GM19468 (cell line): ENCODE results near the gene PM20D2.
A peak's percentile ranks its signal among the peaks of the same experiment; 100 is the strongest.

Experiments used
- ATAC-seq: cut with Tn5 transposase; IDR thresholded peaks from one replicate; pipeline ENCODE4 v1.9.1; 2021; ENCODE audit warnings: mild to moderate bottlenecking, moderate library complexity, moderate number of reproducible peaks; ENCODE audit not compliant: unreplicated experiment; ENCODE audit errors: extremely low read depth

The PM20D2 gene

GRCh38 chr6:89144354-89144906 lies 1.4 kb upstream of the PM20D2 start:
- no peak for ATAC-seq

DNA sequence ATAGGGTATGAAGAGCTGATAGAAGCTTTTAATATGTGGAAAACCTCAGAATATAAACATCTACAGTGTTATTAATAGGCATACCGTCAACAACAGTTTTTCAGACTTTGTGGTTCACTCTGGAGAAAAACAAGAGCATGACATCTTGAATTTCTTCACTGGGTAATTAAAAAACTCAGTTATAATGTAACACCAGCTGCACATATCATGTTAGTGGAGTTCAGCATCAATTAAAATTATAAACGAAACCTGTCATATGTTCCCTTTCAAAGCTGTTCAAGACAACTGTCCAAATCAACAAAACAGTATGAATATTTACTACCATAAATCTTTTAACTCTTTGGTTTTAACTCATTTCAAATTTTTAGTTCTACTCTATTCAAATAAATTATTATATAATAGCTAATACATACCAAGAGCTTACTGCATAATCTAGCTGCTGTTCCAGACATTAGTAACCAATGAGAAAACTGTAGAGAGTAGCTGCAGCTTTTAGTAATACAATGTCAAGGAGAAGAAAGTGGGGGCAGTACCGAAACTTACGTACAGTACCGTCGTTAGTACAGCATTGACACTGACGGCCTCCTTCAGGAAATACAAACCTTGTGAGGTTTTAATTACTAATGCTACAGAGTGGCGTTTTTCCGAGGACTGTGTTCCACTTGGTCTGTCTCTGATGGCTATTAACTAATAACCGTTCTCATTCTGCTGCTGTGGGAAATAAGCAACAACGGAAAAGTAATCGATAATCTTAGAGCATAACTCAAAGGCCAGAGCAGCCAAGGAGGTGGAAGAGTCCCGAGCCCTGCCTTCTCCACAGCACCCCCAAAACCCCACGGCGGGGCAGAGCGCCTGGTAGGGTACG lies 532 bp upstream of the PM20D2 start:
- ATAC-seq = peak; percentile 13

GRCh38 chr6:89146718-89147700 lies 1.2 kb downstream of the PM20D2 start:
- no peak for ATAC-seq

DNA sequence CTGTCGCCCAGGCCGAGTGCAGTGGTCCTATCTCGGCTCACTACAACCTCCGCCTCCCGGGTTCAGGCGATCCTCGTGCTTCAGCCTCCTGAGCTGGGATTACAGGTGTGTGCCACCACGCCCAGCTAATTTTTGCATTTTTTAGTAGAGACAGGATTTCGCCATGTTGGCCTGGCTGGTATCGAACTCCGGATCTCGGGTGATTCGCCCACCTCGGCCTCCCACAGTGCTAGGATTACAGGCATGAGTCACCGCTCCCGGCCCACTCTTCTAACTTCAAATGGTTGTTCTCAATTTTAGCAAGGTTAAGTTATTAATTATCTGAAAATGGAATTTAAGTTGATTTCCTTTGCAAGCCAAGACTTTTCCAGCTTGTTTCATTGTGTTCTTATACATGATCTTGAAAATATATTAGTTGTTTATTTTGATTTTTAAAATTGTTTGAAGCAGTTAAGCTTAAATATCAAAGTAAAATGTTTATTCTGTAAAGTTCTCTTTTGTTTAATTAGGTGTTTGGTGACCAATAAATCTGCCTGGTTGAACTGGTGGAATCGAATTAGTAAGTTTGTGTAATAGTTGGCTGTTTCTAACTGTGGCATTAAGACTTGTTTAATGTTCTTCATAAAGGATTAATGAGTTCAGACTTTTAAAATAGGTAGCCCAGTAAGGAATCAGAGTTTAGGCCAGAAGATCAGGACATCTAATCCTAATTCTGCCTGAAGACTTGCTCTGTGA lies 2.3 kb downstream of the PM20D2 start:
- no peak for ATAC-seq

DNA sequence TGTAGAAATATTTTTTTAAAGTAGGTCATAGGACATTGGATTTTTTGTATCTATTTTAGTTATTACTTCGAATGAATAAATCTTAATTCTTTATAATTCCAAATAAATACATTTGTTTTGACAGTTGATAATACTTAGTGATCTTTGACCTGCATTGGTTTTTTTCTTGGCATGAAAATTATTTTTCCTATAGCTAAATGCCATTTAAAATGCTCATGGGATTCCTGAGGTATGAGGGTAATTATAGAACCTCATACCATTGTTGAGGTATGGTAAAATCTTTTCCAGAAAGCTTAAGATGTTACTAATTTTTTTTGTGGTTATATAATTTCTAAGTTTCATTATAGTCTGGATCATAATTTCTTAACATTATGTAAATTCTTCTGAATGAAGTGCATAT lies 8.3 kb downstream of the PM20D2 start:
- ATAC-seq = no peak

- ATAC-seq = no peak
These were observed 14.7 kb downstream of the PM20D2 start for GRCh38 chr6:89160331-89161092.

DNA sequence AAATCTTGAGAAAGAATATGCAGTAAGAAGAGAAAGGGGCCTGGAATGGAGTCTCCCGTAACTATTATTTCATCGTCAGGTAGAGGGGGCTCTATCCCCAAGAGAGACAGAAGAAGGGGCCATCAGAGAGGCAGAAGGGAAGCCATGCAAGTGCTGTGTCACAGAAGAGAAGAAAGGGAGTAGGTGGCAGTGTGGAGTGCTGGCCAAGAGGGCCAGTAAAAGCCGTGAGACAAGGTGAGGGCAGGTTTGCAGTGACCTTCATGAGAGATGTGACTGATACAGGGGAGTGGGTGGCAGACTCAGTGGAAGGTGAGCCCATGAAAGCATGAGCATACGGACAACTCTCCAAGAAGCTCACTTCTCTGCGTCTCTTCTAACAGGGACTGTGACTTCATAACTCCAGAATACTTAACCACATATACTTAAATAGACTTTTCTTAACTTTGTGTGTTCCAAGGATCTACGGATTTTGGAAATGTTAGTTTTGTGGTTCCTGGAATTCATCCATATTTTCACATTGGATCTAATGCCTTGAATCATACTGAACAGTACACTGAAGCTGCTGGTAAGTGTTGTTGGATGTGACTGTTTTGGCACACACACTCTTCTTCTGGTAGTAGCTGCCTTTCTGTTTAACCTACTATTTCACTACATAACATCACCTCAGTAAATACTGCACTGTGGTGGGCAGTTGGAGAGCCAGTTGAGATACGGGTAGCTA lies 15.6 kb downstream of the PM20D2 start:
- no peak for ATAC-seq

DNA sequence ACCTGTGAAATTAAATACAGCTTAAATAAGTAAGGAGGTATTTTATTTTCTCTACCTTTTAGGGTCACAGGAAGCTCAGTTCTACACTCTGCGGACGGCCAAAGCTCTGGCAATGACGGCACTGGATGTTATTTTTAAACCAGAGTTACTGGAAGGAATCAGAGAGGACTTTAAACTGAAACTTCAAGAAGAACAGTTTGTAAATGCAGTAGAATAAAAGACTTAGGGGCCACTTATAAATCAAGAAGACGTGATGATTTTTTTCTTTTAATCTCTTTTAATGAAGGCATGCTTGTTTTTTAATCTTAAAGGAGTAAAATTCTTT lies 16.2 kb downstream of the PM20D2 start:
- no peak for ATAC-seq

- no peak for ATAC-seq
These were observed 26.3 kb downstream of the PM20D2 start for GRCh38 chr6:89172131-89172530.

GRCh38 chr6:89173634-89174033 lies 27.8 kb downstream of the PM20D2 start:
- no peak for ATAC-seq

- no peak for ATAC-seq
These were observed 34.3 kb downstream of the PM20D2 start for GRCh38 chr6:89180112-89180511.

- no peak for ATAC-seq
These were observed 35.1 kb downstream of the PM20D2 start for GRCh38 chr6:89180971-89181370.

GRCh38 chr6:89183294-89183693 lies 37.4 kb downstream of the PM20D2 start:
- ATAC-seq = no peak

DNA sequence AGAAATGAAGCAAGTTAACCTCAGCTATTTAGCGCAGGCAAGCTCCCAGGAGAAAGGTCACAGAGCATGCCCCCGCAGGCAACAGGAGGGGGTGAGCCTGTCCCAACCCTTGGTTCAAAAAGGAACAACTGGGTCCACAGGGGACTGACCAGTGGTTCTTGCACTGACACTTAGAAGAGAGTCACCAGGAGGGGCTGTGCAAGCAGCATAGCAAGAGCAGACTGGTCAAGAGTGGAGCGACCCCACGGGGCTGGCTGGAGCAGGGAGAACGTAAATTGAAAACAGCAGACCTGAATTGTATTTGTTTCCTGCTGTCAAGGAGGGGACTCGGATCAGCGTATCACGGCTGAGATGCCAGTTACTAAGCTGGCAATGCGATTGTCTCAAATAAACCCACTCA lies 38.5 kb downstream of the PM20D2 start:
- ATAC-seq = no peak

DNA sequence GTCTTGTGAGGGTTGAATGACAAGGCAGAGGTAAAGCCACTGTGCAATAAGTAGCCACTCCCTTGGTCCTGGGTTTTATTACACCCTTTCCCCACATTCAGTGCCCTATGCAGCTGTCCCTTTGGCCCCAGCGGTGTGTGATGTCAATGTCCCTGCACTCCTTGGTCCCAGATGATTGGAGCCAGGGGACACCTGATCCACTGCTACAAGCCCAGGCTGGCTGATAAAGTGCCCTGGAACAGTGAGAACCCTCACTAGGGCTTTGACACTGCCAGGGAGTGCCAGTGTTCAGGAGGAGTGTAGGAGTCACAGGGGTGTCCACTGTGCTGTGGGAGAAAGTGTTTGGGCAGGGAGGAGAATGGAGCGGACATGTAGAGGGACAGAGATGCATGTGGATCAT lies 40.9 kb downstream of the PM20D2 start:
- ATAC-seq = no peak

- ATAC-seq = no peak
These were observed 41.6 kb downstream of the PM20D2 start for GRCh38 chr6:89187504-89187903.

GRCh38 chr6:89190741-89191140 lies 44.9 kb downstream of the PM20D2 start:
- ATAC-seq = no peak

DNA sequence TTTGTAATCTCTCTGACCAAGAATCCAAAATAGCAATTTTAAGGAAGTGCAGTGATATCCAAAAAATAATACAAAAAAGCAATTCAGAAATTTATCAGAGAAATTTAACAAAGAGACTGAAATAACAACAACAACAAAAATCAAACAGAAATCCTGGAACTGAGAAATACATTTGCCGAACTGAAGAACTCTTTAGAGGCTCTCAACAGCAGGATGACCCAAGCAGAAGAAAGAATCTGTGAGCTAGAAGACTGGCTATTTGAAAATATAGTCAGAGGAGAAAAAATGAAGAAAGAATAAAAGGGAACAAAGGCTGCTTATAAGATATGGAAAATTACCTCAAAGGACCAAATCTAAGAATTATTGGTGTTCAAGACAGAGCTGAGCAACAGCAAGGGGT lies 48.7 kb downstream of the PM20D2 start:
- no peak for ATAC-seq

DNA sequence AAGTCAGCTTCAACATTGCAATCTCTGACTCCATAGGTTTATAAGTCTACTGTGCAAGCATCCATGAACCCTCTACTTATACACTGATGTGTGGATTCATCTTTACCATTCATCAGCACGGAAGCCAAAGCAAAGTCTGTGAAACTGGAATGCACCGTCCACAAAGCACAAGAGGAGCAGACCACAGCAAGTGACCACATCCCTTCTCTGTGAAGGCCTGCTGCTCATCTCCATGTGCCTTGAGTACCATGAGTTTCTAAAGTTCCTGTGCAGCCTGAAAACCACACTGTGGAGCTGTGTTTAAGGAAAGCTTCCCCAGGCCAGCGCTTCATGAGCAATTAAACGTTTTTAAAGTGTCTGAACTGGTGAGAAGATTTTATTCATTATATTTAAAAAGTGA lies 51.3 kb downstream of the PM20D2 start:
- ATAC-seq = no peak
